ENCODE measurements around the gene TRIM2. TPM values are rescaled to one million over a fixed set of nuclear protein-coding genes. Genes with fewer than 3 reads are reported as not detected.

Gene TRIM2
- total and polyA plus RNA-seq, 10 of the 15 experiments (the other 5 are each of a cell fraction or from before 2014, with no cell fraction given) = 0.06 to 0.19 (median 0.15) TPM; not detected in 3

- no peak for TF ChIP-seq TBL1XR1 (IDR thresholded peaks at IDR 0.05; ENCODE audit: low read depth, low read length)
- peak; percentile 9 to 96 for TF ChIP-seq EGR1 (IDR thresholded peaks at IDR 0.05; ENCODE audit: borderline replicate concordance in 1 of 2, low read depth in 2 of 2, low read length in 2 of 2)
- TF ChIP-seq JUND (IDR thresholded peaks at IDR 0.05; ENCODE audit: low read depth, low read length) = no peak
- TF ChIP-seq RBBP5 (conservative IDR thresholded peaks at IDR 0.05) = no peak
- TF ChIP-seq IRF5 (IDR thresholded peaks at IDR 0.05; ENCODE audit: borderline replicate concordance) = no peak
- TF ChIP-seq E4F1 (IDR thresholded peaks at IDR 0.05; ENCODE audit: borderline replicate concordance, partially characterized antibody) = no peak
- no peak for TF ChIP-seq JUNB (IDR thresholded peaks at IDR 0.05)
- TF ChIP-seq RELB (IDR thresholded peaks at IDR 0.05; ENCODE audit: low read depth) = no peak
- TF ChIP-seq BRCA1 (IDR thresholded peaks at IDR 0.05; ENCODE audit: low read depth, low read length) = no peak
- TF ChIP-seq CREB1 (IDR thresholded peaks at IDR 0.05; ENCODE audit: low read depth) = peak; percentile 86
- TF ChIP-seq EED (IDR thresholded peaks at IDR 0.05; ENCODE audit: low read depth) = no peak; the same call in 1 of the 2 replicates
- TF ChIP-seq BCL11A (IDR thresholded peaks at IDR 0.05; ENCODE audit: low read depth, low read length) = no peak
- no peak for TF ChIP-seq NR2C1 (IDR thresholded peaks at IDR 0.05)
- peak; percentile 63 for TF ChIP-seq RELA (IDR thresholded peaks at IDR 0.05; ENCODE audit: borderline replicate concordance, partially characterized antibody)
- no peak for TF ChIP-seq HDAC6 (IDR thresholded peaks at IDR 0.05; ENCODE audit: unreplicated experiment)
- TF ChIP-seq STAT3 (IDR thresholded peaks at IDR 0.05; ENCODE audit: low read depth, low read length) = no peak
- peak; percentile 47; the same call in 1 of the 2 replicates for TF ChIP-seq CHD2 (IDR thresholded peaks at IDR 0.05; ENCODE audit: borderline replicate concordance, low read depth, low read length)
- TF ChIP-seq ATF3 (IDR thresholded peaks at IDR 0.05; ENCODE audit: borderline replicate concordance, extremely low read depth, low read depth, low read length) = no peak
- no peak; the same call in none of the 2 replicates for TF ChIP-seq HDAC2 (IDR thresholded peaks at IDR 0.05)
- no peak for TF ChIP-seq TARDBP (IDR thresholded peaks at IDR 0.05; ENCODE audit: borderline replicate concordance)
- TF ChIP-seq SUZ12 (IDR thresholded peaks at IDR 0.05; ENCODE audit: unreplicated experiment) = no peak
- no peak for TF ChIP-seq EZH2 (IDR thresholded peaks at IDR 0.05; ENCODE audit: borderline replicate concordance, control insufficient read depth, low read depth, low read length)
- no peak for TF ChIP-seq RCOR1 (conservative IDR thresholded peaks at IDR 0.05; ENCODE audit: low read depth, low read length)
- TF ChIP-seq ASH2L (IDR thresholded peaks at IDR 0.05; ENCODE audit: borderline replicate concordance, low read depth) = no peak
These were observed 140.1 kb downstream of the TRIM2 start, which contains the start of gene MND1 (continued) for GRCh38 chr4:153344131-153345011.
